ENCODE measurements around the gene BTNL3.

DNA sequence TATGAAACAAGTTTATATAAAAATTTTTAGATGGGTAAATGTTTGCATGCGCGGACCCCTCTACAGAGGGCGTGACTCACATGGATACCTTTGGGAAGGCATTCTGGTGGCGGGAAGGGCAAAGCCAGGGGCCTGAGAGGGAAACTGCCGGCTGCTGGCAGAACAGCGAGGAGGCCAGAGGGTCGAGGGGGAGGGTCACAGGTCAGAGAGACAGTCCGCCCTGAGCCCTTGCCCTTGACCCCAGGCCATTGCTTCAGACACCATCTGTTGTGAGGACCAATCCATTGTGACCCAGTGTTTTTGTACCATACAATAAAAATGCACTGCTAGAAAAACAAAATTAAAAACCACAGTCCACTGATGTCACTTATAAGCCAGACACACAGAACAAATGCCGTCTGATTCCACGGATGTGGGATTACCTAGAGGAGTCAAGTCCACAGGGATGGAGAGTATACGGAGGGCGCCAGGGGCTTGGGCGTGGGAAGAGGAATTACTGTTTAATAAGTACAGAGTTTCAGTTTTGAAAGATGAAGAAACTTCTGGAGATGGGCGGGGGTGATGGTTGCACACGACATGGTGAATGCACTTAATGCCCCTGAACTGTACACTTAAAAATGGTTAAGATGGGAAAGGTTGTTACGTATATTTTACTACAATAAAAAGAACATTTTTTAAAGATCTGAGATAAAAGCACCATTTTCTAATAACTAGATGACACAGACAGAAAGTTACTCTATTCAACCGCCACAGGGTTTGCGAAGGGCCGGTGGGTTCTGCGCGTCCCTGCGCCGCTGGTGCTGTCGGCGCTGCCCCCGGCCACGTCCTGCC lies 63.4 kb downstream of the BTNL3 start:
- TF ChIP-seq, protein P1, sequence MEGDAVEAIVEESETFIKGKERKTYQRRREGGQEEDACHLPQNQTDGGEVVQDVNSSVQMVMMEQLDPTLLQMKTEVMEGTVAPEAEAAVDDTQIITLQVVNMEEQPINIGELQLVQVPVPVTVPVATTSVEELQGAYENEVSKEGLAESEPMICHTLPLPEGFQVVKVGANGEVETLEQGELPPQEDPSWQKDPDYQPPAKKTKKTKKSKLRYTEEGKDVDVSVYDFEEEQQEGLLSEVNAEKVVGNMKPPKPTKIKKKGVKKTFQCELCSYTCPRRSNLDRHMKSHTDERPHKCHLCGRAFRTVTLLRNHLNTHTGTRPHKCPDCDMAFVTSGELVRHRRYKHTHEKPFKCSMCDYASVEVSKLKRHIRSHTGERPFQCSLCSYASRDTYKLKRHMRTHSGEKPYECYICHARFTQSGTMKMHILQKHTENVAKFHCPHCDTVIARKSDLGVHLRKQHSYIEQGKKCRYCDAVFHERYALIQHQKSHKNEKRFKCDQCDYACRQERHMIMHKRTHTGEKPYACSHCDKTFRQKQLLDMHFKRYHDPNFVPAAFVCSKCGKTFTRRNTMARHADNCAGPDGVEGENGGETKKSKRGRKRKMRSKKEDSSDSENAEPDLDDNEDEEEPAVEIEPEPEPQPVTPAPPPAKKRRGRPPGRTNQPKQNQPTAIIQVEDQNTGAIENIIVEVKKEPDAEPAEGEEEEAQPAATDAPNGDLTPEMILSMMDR (IDR thresholded peaks at IDR 0.05), result no peak
- TF ChIP-seq EZH2 (IDR thresholded peaks at IDR 0.05), result no peak
- TF ChIP-seq EZH2phosphoT487 (IDR thresholded peaks at IDR 0.05), result no peak
